Endothelial cell of umbilical vein (primary cell): Measurements from ENCODE around the gene SKOR2. TPM values are rescaled to one million over a fixed set of nuclear protein-coding genes. Genes with fewer than 3 reads are reported as not detected.

Experiments used
- BruUV-seq: library from RNA; stranded (reverse); fragments of 400-500 nt; replicated peaks from 2 replicates; lab custom pipeline; 2021; lab: Mats Ljungman, UMichigan
- CTCF ChIA-PET: fragments of 300-600, 350-600 bp; sonication (Branson Sonifier 250); formaldehyde crosslinking; loops from one replicate; lab custom pipeline; 2021; ENCODE audit warnings: antibody characterized with exemption, inconsistent platforms; lab: Charles Lee
- POLR2A ChIA-PET: fragments of 300-600, 350-600 bp; sonication (Branson Sonifier 250); formaldehyde crosslinking; loops from one replicate; lab custom pipeline; 2021; ENCODE audit warnings: antibody characterized with exemption, inconsistent platforms; lab: Charles Lee
- DNase-seq: peaks from one replicate; pipeline ENCODE4 v3.0.0-alpha.2; 2011; ENCODE audit warnings: low read depth, low spot score
- FAIRE-seq: peaks from 2 replicates; lab custom pipeline; 2011; peaks lifted over from hg19 to GRCh38; lab: Jason Lieb, UNC
- H2AFZ ChIP-seq: 2 replicates; pipeline ENCODE4 v1.6.0; 2012; ENCODE audit warnings: low read depth, low read length, control low read depth, inconsistent platforms
- H3K27ac ChIP-seq: 2 replicates; pipeline ENCODE4 v1.5.1; 2011; ENCODE audit warnings: low read depth, mild to moderate bottlenecking, control low read depth, low read length, moderate library complexity; ENCODE audit not compliant: insufficient read depth
- H3K27me3 ChIP-seq, 2 experiments: 2 replicates each; pipeline versions ENCODE4 v1.6.0 to v1.6.1; 2011; ENCODE audit warnings: low read length in 2 of 2, mixed read lengths in 1 of 2; ENCODE audit not compliant: control insufficient read depth in 2 of 2, insufficient read depth in 2 of 2
- H3K36me3 ChIP-seq, 2 experiments: 2 replicates in 1 of 2; 3 replicates in 1 of 2; pipeline ENCODE4 v1.5.1; 2011; ENCODE audit warnings: low read length in 2 of 2, mild to moderate bottlenecking in 1 of 2, moderate library complexity in 1 of 2; ENCODE audit not compliant: control insufficient read depth in 2 of 2, insufficient read depth in 2 of 2; ENCODE audit errors: extremely low read depth in 1 of 2
- H3K4me1 ChIP-seq: 3 replicates; pipeline ENCODE4 v1.5.1; 2011; ENCODE audit warnings: mild to moderate bottlenecking, low read length; ENCODE audit not compliant: control insufficient read depth, insufficient read depth; ENCODE audit errors: extremely low read depth
- H3K4me2 ChIP-seq: 2 replicates; pipeline ENCODE4 v1.6.1; 2011; ENCODE audit warnings: low read length, control low read depth, mixed read lengths; ENCODE audit not compliant: insufficient read depth
- H3K4me3 ChIP-seq, 3 experiments: fragments of 200-600 bp in 1 of 3; sonication (generic), shearing (Covaris generic) in 1 of 3; replicated peaks in 1 of 3; 2 replicates each; pipeline ENCODE4 v1.5.1; 2011 to 2016; ENCODE audit warnings: control low read depth in 3 of 3, low read length in 3 of 3, mild to moderate bottlenecking in 2 of 3, inconsistent platforms in 1 of 3, low read depth in 1 of 3, moderate library complexity in 1 of 3; ENCODE audit not compliant: insufficient read depth in 1 of 3
- H3K79me2 ChIP-seq: 2 replicates; pipeline ENCODE4 v1.6.0; 2012; ENCODE audit warnings: low read length, inconsistent platforms; ENCODE audit not compliant: control insufficient read depth, insufficient read depth
- H3K9ac ChIP-seq: replicated peaks from 2 replicates; pipeline ENCODE3; 2011; ENCODE audit warnings: low read length, control low read depth; ENCODE audit not compliant: insufficient read depth; ENCODE audit errors: extremely low read depth
- H3K9me1 ChIP-seq: replicated peaks from 3 replicates; pipeline ENCODE4 v1.6.0; 2011; ENCODE audit warnings: mild to moderate bottlenecking, low read length; ENCODE audit not compliant: control insufficient read depth, insufficient read depth; ENCODE audit errors: extremely low read depth
- H3K9me3 ChIP-seq: replicated peaks from 2 replicates; pipeline ENCODE4 v1.5.1; 2012; ENCODE audit warnings: low read length, inconsistent platforms; ENCODE audit not compliant: control insufficient read depth, insufficient read depth
- H4K20me1 ChIP-seq: replicated peaks from 2 replicates; pipeline ENCODE3; 2011; ENCODE audit warnings: mild to moderate bottlenecking, low read length; ENCODE audit not compliant: control insufficient read depth, insufficient read depth; ENCODE audit errors: extremely low read depth
- CTCF ChIP-seq, 2 donors: IDR thresholded peaks; 1 replicate in 1 of 2; 2 replicates in 1 of 2; pipeline ENCODE4 v1.5.1; 2011; ENCODE audit warnings: low read length in 2 of 2, mild to moderate bottlenecking in 2 of 2, moderate library complexity in 2 of 2, control low read depth in 1 of 2, inconsistent platforms in 1 of 2, low read depth in 1 of 2; ENCODE audit not compliant: insufficient read depth in 1 of 2; ENCODE audit errors: extremely low read depth in 1 of 2
- EZH2 ChIP-seq: IDR thresholded peaks from 2 replicates; pipeline ENCODE4 v1.6.1; 2012; ENCODE audit warnings: borderline replicate concordance, low read depth, mild to moderate bottlenecking, moderate library complexity, low read length, inconsistent platforms; ENCODE audit not compliant: severe bottlenecking
- FOS ChIP-seq: IDR thresholded peaks from 2 replicates; pipeline ENCODE4 v1.6.1; 2011; ENCODE audit warnings: mild to moderate bottlenecking, low read length, moderate library complexity, borderline replicate concordance; ENCODE audit not compliant: insufficient read depth
- GATA2 ChIP-seq: IDR thresholded peaks from 2 replicates; pipeline ENCODE4 v1.7.0; 2011; ENCODE audit warnings: low read depth, mild to moderate bottlenecking, moderate library complexity, mixed read lengths, low read length; ENCODE audit not compliant: insufficient read length, insufficient read depth
- JUN ChIP-seq: IDR thresholded peaks from 2 replicates; pipeline ENCODE4 v1.6.1; 2011; ENCODE audit warnings: borderline replicate concordance, low read depth; ENCODE audit not compliant: insufficient read length, insufficient read depth
- MAX ChIP-seq: IDR thresholded peaks from 2 replicates; pipeline ENCODE4 v1.6.1; 2011; ENCODE audit not compliant: insufficient read depth, insufficient read length
- MYC ChIP-seq: IDR thresholded peaks from one replicate; pipeline ENCODE4 v1.6.1; 2011; ENCODE audit warnings: mild to moderate bottlenecking, low read depth, low read length
- POLR2A ChIP-seq: IDR thresholded peaks from 2 replicates; pipeline ENCODE4 v1.6.1; 2012; ENCODE audit warnings: low read depth, mild to moderate bottlenecking, control low read depth, low read length
- POLR2AphosphoS5 ChIP-seq: IDR thresholded peaks from 2 replicates; pipeline ENCODE4 v1.6.1; 2012; ENCODE audit warnings: low read depth, mild to moderate bottlenecking, control low read depth, low read length, moderate library complexity; ENCODE audit not compliant: insufficient read depth
- dilution Hi-C: fragments of 300-500 bp; cut with MboI; formaldehyde crosslinking; loops from one replicate; pipeline ENCODE4 v1.15.0; 2019; ENCODE audit warnings: low sequenced_read_pairs; ENCODE audit not compliant: extremely low pct_ligation_motif_present
- intact Hi-C: fragments of 100-400 bp; cut with micrococcal nuclease; formaldehyde crosslinking; loops from one replicate; pipeline ENCODE4 v1.10.0; 2022
- polyA plus RNA-seq, 4 experiments: library from polyadenylated mRNA; depleted of rRNA in 3 of 4; stranded (reverse) in 3 of 4; unstranded in 1 of 4; fragments of >200 nt; gene quantifications; 2 replicates each; pipeline versions ENCODE4 v1.2.1 to v1.2.3, GENCODE V29; 2011 to 2012; ENCODE audit warnings: missing spikeins in 1 of 4
- total RNA-seq: library from RNA; stranded (reverse); gene quantifications from 2 replicates; pipeline ENCODE4 v1.2.3, GENCODE V29; 2021

The SKOR2 gene
- total and polyA plus RNA-seq, 2 donors (not counting 3 experiments of a cell fraction or from before 2014, with no cell fraction given): not detected

- Histone ChIP-seq H3K4me3 (no peak overlapping the region), H3K9me3 (no peaks in the 10 kb centered on the region), H3K4me1 (no peaks in the 10 kb centered on the region), H4K20me1 (no peaks in the 10 kb centered on the region), H3K79me2 (no peaks in the 10 kb centered on the region), H3K9ac (no peak overlapping the region), H3K4me2 (no peak overlapping the region), H3K36me3 (no peaks in the 10 kb centered on the region), H3K9me1 (no peaks in the 10 kb centered on the region), H3K27ac (no peak overlapping the region), H3K27me3 (peaks cover 5 to 10% of the 10 kb centered on the region in 2 experiments), H2AFZ (no peak overlapping the region)
- dilution Hi-C loops (no loop called here), intact Hi-C loops (no loop called here)
- TF ChIP-seq EZH2 (no peak), FOS (no peak), GATA2 (no peak), POLR2A (no peak), MYC (no peak), JUN (no peak), CTCF (IDR thresholded peaks at IDR 0.05; ENCODE audit: extremely low read depth in 1 of 2, insufficient read depth in 1 of 2, low read depth in 1 of 2, low read length in 2 of 2) (no peak), MAX (no peak), POLR2AphosphoS5 (no peak)
- no TSS peak for BruUV-seq
- ChIA-PET POLR2A (no interaction called here), CTCF (no interaction called here)
- DNase-seq (no peak), FAIRE-seq (no peak)
Observed at GRCh38 chr18:47206945-47207637, 44.4 kb downstream of the SKOR2 start.
